ENCODE data around the gene TCEAL1.

The TCEAL1 gene

DNA sequence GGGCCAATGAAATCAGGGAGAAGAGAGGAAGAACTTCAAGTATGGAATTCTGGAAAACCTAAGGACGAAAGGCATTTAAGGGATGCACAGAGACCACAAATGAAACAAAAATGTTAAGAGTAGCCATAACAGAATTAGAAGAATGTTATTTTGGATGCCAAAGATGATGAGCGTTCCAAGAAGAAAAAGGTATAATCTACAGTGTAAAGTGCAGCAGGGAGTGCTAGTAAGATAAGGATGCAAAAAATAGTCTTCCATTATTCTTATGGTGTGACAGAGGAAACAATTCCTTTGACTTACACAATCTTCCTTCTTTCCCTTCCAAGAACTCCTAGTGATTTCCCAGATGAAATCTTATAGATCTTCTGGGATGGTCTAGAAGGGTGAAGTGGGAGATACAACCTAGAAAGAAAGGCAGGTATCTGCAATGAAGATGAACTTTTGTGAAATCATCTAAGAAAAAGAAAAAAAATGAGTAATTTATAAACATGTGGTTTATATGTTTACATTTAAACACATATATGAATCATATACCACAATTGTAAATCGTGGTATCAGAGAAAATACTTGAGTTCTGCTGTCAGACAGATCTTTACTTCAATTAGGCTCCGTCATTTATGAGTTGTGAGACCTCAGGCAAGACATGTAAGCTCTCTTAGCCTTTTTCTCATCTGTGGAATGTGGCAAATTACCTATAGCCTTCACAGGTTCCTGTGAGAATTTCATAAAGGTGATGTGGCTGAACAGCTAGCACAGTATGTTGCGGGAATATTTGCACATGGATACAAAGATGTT lies 49.6 kb downstream of the TCEAL1 start:
- H3K4me3 ChIP-seq (ENCODE audit: low read depth in 1 of 2, low read length in 2 of 2) = no peak overlapping the region
- ATAC-seq (ENCODE audit: insufficient read depth, low read depth) = no peak
- no peak overlapping the region for H3K9ac ChIP-seq (ENCODE audit: low read depth, low read length)
- H4K20me1 ChIP-seq (ENCODE audit: insufficient read depth, low read length) = no peaks in the 10 kb centered on the region
- no peak for TF ChIP-seq EZH2 (IDR thresholded peaks at IDR 0.05; ENCODE audit: borderline replicate concordance, low read depth, low read length, severe bottlenecking)
- TF ChIP-seq, protein P1, sequence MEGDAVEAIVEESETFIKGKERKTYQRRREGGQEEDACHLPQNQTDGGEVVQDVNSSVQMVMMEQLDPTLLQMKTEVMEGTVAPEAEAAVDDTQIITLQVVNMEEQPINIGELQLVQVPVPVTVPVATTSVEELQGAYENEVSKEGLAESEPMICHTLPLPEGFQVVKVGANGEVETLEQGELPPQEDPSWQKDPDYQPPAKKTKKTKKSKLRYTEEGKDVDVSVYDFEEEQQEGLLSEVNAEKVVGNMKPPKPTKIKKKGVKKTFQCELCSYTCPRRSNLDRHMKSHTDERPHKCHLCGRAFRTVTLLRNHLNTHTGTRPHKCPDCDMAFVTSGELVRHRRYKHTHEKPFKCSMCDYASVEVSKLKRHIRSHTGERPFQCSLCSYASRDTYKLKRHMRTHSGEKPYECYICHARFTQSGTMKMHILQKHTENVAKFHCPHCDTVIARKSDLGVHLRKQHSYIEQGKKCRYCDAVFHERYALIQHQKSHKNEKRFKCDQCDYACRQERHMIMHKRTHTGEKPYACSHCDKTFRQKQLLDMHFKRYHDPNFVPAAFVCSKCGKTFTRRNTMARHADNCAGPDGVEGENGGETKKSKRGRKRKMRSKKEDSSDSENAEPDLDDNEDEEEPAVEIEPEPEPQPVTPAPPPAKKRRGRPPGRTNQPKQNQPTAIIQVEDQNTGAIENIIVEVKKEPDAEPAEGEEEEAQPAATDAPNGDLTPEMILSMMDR (IDR thresholded peaks at IDR 0.05; ENCODE audit: borderline replicate concordance, extremely low read depth, low read length, poor library complexity, severe bottlenecking) = no peak
- peaks cover 3% of the 10 kb centered on the region; the same call in 1 of the 2 replicates for H3K79me2 ChIP-seq (ENCODE audit: insufficient read depth, low read length)
- no peak overlapping the region for H2AFZ ChIP-seq (ENCODE audit: low read depth, low read length)
- H3K4me2 ChIP-seq (ENCODE audit: insufficient read depth, low read length) = no peak overlapping the region
- DNase-seq = no peak
- no peaks in the 10 kb centered on the region for H3K4me1 ChIP-seq (ENCODE audit: insufficient read depth, low read length)
- no peak overlapping the region for H3K27ac ChIP-seq (ENCODE audit: low read length)
- no peaks in the 10 kb centered on the region for H3K9me3 ChIP-seq (ENCODE audit: insufficient read depth, low read length, severe bottlenecking)
- no peaks in the 10 kb centered on the region for H3K27me3 ChIP-seq (ENCODE audit: insufficient read depth, low read length, poor library complexity)
- peaks cover 59% of the 10 kb centered on the region for H3K36me3 ChIP-seq (ENCODE audit: insufficient read depth, low read length)

All from DND-41 (cell line).